WTC11 (cell line): ENCODE measurements around the gene YIPF2. TPM values are rescaled to one million over a fixed set of nuclear protein-coding genes. Genes with fewer than 3 reads are reported as not detected.

Source experiments
- ATAC-seq: fragments of 200-7000 bp; cut with Tn5 transposase; 2 replicates; pipeline ENCODE4 v1.10.0; 2021; ENCODE audit warnings: mild to moderate bottlenecking, moderate library complexity
- CTCF ChIA-PET: fragments of 300-600 bp; sonication (Branson Sonifier 250); formaldehyde crosslinking; loops from one replicate; lab custom pipeline; 2021; ENCODE audit warnings: antibody characterized with exemption; lab: Charles Lee
- POLR2A ChIA-PET: fragments of 350-600 bp; sonication (Branson Sonifier 250); formaldehyde crosslinking; loops from one replicate; lab custom pipeline; 2021; ENCODE audit warnings: antibody characterized with exemption; lab: Charles Lee
- DNase-seq: peaks from one replicate; pipeline ENCODE4 v3.0.0; 2021; ENCODE audit warnings: low spot score
- H3K27ac Mint-ChIP-seq: 2 replicates; pipeline ENCODE4 v1.8.0; 2021; ENCODE audit warnings: mixed read lengths
- H3K27me3 Mint-ChIP-seq: 2 replicates; pipeline ENCODE4 v1.8.0; 2021; ENCODE audit warnings: low read depth, mild to moderate bottlenecking, moderate library complexity, mixed read lengths
- H3K36me3 Mint-ChIP-seq: 2 replicates; pipeline ENCODE4 v1.8.0; 2021; ENCODE audit warnings: mixed read lengths
- H3K4me1 Mint-ChIP-seq: 2 replicates; pipeline ENCODE4 v1.8.0; 2022; ENCODE audit warnings: mixed read lengths
- H3K4me3 Mint-ChIP-seq: 2 replicates; pipeline ENCODE4 v1.8.0; 2021; ENCODE audit warnings: mild to moderate bottlenecking, moderate library complexity, mixed read lengths
- H3K9me3 Mint-ChIP-seq: 2 replicates; pipeline ENCODE4 v1.8.0; 2021; ENCODE audit warnings: mixed read lengths
- AFF4 ChIP-seq: sonication (generic); formaldehyde crosslinking; IDR thresholded peaks from 2 replicates; pipeline ENCODE4 v1.8.1; 2023; ENCODE audit warnings: mild to moderate bottlenecking, missing genetic modification reagents, borderline replicate concordance
- AR ChIP-seq: fragments of 250-450 bp; sonication (Bioruptor Pico); IDR thresholded peaks from 2 replicates; pipeline ENCODE4 v1.9.0; 2021; ENCODE audit warnings: mild to moderate bottlenecking
- CREM ChIP-seq: sonication (generic); formaldehyde crosslinking; IDR thresholded peaks from 2 replicates; pipeline ENCODE4 v1.8.1; 2022; ENCODE audit warnings: mild to moderate bottlenecking, missing genetic modification reagents, moderate library complexity
- CTCF ChIP-seq: fragments of 200-600 bp; IDR thresholded peaks from 2 replicates; pipeline ENCODE4 v1.8.0; 2022; ENCODE audit warnings: antibody characterized with exemption
- FOXJ3 ChIP-seq: sonication (generic); formaldehyde crosslinking; IDR thresholded peaks from 2 replicates; pipeline ENCODE4 v1.9.0; 2021; ENCODE audit warnings: missing genetic modification reagents, mild to moderate bottlenecking, borderline replicate concordance
- IRF1 ChIP-seq: sonication (generic); formaldehyde crosslinking; IDR thresholded peaks from 2 replicates; pipeline ENCODE4 v1.8.0; 2023; ENCODE audit warnings: missing genetic modification reagents
- NFYB ChIP-seq: sonication (generic); formaldehyde crosslinking; conservative IDR thresholded peaks from 2 replicates; pipeline ENCODE4 v1.8.0; 2022; ENCODE audit warnings: low read depth, missing genetic modification reagents
- NR2C2 ChIP-seq: sonication (generic); formaldehyde crosslinking; IDR thresholded peaks from 2 replicates; pipeline ENCODE4 v1.8.0; 2022; ENCODE audit warnings: mild to moderate bottlenecking, missing genetic modification reagents
- PRDM15 ChIP-seq: sonication (generic); formaldehyde crosslinking; IDR thresholded peaks from 2 replicates; pipeline ENCODE4 v1.8.0; 2022; ENCODE audit warnings: missing genetic modification reagents
- SOX15 ChIP-seq: fragments of 250-450 bp; sonication (Bioruptor Pico); IDR thresholded peaks from 2 replicates; pipeline ENCODE4 v1.9.0; 2021; ENCODE audit warnings: mild to moderate bottlenecking
- TP53 ChIP-seq: sonication (generic); formaldehyde crosslinking; IDR thresholded peaks from 2 replicates; pipeline ENCODE4 v1.8.1; 2023; ENCODE audit warnings: mild to moderate bottlenecking, missing genetic modification reagents
- ZNF219 ChIP-seq: sonication (generic); formaldehyde crosslinking; IDR thresholded peaks from 2 replicates; pipeline ENCODE4 v1.8.0; 2023; ENCODE audit warnings: missing genetic modification reagents, mild to moderate bottlenecking, borderline replicate concordance
- ZNF317 ChIP-seq: sonication (generic); formaldehyde crosslinking; IDR thresholded peaks from 2 replicates; pipeline ENCODE4 v1.8.1; 2023; ENCODE audit warnings: low read depth, mild to moderate bottlenecking, moderate library complexity, missing genetic modification reagents, borderline replicate concordance
- ZNF423 ChIP-seq: fragments of 250-450 bp; sonication (Bioruptor Pico); IDR thresholded peaks from 2 replicates; pipeline ENCODE4 v2.1.2; 2022; ENCODE audit warnings: mild to moderate bottlenecking, moderate library complexity
- total RNA-seq: library from RNA; stranded (reverse); gene quantifications from 3 replicates; pipeline ENCODE4 v1.2.3, GENCODE V29; 2021

The YIPF2 gene
- total RNA-seq, 1 experiment from 2014 or later: 65.5 TPM

- Mint-ChIP-seq H3K36me3 (peaks cover 34% of the 10 kb centered on the region), H3K4me3 (no peak overlapping the region), H3K27ac (no peak overlapping the region), H3K4me1 (no peaks in the 10 kb centered on the region), H3K9me3 (peaks cover 6% of the 10 kb centered on the region), H3K27me3 (no peaks in the 10 kb centered on the region)
- TF ChIP-seq AR (no peak), ZNF219 (CRISPR knock-in tag) (no peak), AFF4 (no peak), IRF1 (CRISPR knock-in tag) (no peak), CTCF (no peak), TP53 (CRISPR knock-in tag) (no peak), ZNF423 (no peak), NFYB (CRISPR knock-in tag) (no peak), SOX15 (CRISPR knock-in tag) (no peak), FOXJ3 (CRISPR knock-in tag) (no peak), ZNF317 (CRISPR knock-in tag) (no peak), PRDM15 (CRISPR knock-in tag) (no peak), CREM (CRISPR knock-in tag) (no peak), NR2C2 (CRISPR knock-in tag) (no peak)
- ATAC-seq (no peak), DNase-seq (no peak)
- CTCF ChIA-PET: interaction anchor here (1.9 to 2.0 kb wide), 2 partner anchors 36 to 44 kb away, joined by 7 read pairs; no protein-coding TSS in a partner anchor
- POLR2A ChIA-PET: no interaction called here
Measured at GRCh38 chr19:10907925-10908324, 20.5 kb downstream of the YIPF2 start.
